SH-SY5Y (cell line): Measurements from ENCODE around the gene DNAJC15.

Experiments
- GATA2 ChIP-seq: IDR thresholded peaks from 2 replicates; pipeline ENCODE4 v1.6.1; 2011; ENCODE audit warnings: mild to moderate bottlenecking, low read depth, low read length
- GATA3 ChIP-seq: IDR thresholded peaks from 2 replicates; pipeline ENCODE4 v1.6.1; 2011; ENCODE audit warnings: low read depth, mild to moderate bottlenecking, low read length, moderate library complexity

DNA sequence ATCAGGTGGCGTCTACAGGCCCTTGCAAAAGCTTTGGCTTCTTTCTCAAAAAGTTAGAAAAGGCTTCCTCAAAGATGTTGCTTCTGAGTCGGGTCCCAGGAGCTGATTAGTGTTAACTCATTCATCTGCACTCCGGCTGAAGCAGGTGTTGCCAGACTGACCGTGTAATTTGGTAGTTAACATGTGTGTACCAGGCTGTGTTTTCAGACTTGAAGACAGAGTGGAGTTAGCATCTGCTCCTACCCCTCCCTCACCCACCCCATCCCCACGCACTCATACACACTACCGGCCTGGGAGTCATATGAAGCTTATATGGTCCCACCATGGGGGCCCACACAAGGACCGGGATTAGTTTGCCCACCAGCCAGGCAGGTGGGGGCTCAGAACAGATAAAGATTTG lies 111.5 kb downstream of the DNAJC15 start:
- no peak for TF ChIP-seq GATA3
- TF ChIP-seq GATA2: no peak
